Measurements from ENCODE around the gene CLDN6. TPM values are rescaled to one million over a fixed set of nuclear protein-coding genes. Genes with fewer than 3 reads are reported as not detected.

Gene CLDN6
- total and polyA plus RNA-seq, 9 of the 15 experiments (the other 6 are each of a cell fraction or from before 2014, with no cell fraction given), result 0.22 to 0.75 (median 0.38) TPM; not detected in 3

DNA sequence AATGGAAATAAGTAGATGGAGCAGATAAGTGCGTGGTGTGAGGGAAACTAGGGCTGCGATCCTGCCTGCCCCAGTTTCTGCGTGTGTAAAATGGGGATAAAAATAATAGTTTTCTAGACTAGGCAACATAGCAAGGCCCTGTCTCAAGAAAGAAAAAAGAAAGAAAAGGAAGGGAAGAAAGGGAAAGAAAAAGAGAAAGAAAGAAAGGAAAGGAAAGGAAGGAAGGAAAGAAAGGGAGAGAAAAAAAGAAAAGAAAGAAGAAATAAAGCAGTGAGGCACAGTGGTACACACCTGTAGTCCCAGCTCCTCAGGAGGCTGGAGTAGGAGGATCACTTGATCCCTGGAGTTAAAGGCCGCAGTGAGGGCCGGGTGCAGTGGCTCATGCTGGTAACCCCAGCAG, 35.6 kb downstream of the CLDN6 start:
- FAIRE-seq (peak; percentile 32), ATAC-seq (no peak), DNase-seq (ENCODE audit: extremely low read depth in 1 of 4, low spot score in 3 of 4) (no peak)
- intact Hi-C loops (cut with micrococcal nuclease) (loop anchor here (2.0 to 5.0 kb wide), 3 partner anchors 14 to 110 kb away; partner anchors contain the start of gene PAQR4), in situ Hi-C loops (cut with MboI) (no loop called here)
- Histone ChIP-seq H3K79me2 (ENCODE audit: control insufficient read depth, insufficient read depth, low read length) (peaks cover 36% of the 10 kb centered on the region), H3K9me1 (ENCODE audit: control insufficient read depth, insufficient read depth, low read length) (no peaks in the 10 kb centered on the region), H3K4me1 (replicated peaks in 1 of 2; ENCODE audit: control insufficient read depth in 2 of 2, insufficient read depth in 2 of 2, low read length in 2 of 2) (peaks cover 19 to 81% of the 10 kb centered on the region in 2 experiments), H3K9ac (ENCODE audit: insufficient read depth in 1 of 2, low read depth in 2 of 2, low read length in 2 of 2) (peak overlapping the region; percentile 81 to 97; a peak in 3 of 4 replicates), H3K36me3 (ENCODE audit: control insufficient read depth, insufficient read depth, low read length) (peaks cover 21% of the 10 kb centered on the region; the same call in 2 of the 3 replicates), H3K4me3 (no peak overlapping the region), H3K27ac (ENCODE audit: extremely low read depth, low read depth, low read length) (peak overlapping the region; percentile 99), H2AFZ (ENCODE audit: low read depth, low read length) (peak overlapping the region; percentile 48), H3K4me2 (ENCODE audit: insufficient read depth, low read length) (peak overlapping the region; percentile 97), H3K27me3 (ENCODE audit: control insufficient read depth in 2 of 2, insufficient read depth in 2 of 2, low read length in 2 of 2) (no peaks in the 10 kb centered on the region), H4K20me1 (replicated peaks; ENCODE audit: control insufficient read depth, insufficient read depth, low read length) (no peaks in the 10 kb centered on the region), H3K9me3 (replicated peaks; ENCODE audit: control insufficient read depth, insufficient read depth, low read depth, low read length) (no peaks in the 10 kb centered on the region)
- no TSS peak for BruUV-seq (replicated peaks)
- POLR2A ChIA-PET, result interaction anchor here (0.6 to 3.5 kb wide), 7 partner anchors 10 to 49 kb away, joined by 3 to 17 read pairs (median 3); partner anchors contain the start of gene TNFRSF12A
- WGBS (ENCODE audit: insufficient coverage, low coverage, missing lambda C conversion rate), result 16% methylated on average over 5 of the region's 5 CpGs
- CTCF ChIA-PET (ENCODE audit: low intra/inter-chr PET ratio), result interaction anchor here (0.5 kb wide), 1 partner anchor 107 kb away, joined by 6 read pairs; no protein-coding TSS in a partner anchor
- TF ChIP-seq CC2D1A (IDR thresholded peaks at IDR 0.05), result 0 out of 2 replicates have a peak, but pooled peaks have one; percentile 34
- TF ChIP-seq NFATC3 (IDR thresholded peaks at IDR 0.05), result 0 out of 2 replicates have a peak, but pooled peaks have one; percentile 36
- no peak for TF ChIP-seq XRCC5 (IDR thresholded peaks at IDR 0.05; ENCODE audit: low read depth, low read length)
- TF ChIP-seq ZNF239 (CRISPR knock-in tag; IDR thresholded peaks at IDR 0.05), result no peak
- TF ChIP-seq PRMT5 (CRISPR knock-in tag; IDR thresholded peaks at IDR 0.05), result no peak
- TF ChIP-seq, protein P1, sequence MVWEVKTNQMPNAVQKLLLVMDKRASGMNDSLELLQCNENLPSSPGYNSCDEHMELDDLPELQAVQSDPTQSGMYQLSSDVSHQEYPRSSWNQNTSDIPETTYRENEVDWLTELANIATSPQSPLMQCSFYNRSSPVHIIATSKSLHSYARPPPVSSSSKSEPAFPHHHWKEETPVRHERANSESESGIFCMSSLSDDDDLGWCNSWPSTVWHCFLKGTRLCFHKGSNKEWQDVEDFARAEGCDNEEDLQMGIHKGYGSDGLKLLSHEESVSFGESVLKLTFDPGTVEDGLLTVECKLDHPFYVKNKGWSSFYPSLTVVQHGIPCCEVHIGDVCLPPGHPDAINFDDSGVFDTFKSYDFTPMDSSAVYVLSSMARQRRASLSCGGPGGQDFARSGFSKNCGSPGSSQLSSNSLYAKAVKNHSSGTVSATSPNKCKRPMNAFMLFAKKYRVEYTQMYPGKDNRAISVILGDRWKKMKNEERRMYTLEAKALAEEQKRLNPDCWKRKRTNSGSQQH (CRISPR knock-in tag; IDR thresholded peaks at IDR 0.05), result peak; percentile 90; the same call in 1 of the 2 replicates
- TF ChIP-seq, protein P2, sequence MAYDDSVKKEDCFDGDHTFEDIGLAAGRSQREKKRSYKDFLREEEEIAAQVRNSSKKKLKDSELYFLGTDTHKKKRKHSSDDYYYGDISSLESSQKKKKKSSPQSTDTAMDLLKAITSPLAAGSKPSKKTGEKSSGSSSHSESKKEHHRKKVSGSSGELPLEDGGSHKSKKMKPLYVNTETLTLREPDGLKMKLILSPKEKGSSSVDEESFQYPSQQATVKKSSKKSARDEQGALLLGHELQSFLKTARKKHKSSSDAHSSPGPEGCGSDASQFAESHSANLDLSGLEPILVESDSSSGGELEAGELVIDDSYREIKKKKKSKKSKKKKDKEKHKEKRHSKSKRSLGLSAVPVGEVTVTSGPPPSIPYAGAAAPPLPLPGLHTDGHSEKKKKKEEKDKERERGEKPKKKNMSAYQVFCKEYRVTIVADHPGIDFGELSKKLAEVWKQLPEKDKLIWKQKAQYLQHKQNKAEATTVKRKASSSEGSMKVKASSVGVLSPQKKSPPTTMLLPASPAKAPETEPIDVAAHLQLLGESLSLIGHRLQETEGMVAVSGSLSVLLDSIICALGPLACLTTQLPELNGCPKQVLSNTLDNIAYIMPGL (CRISPR knock-in tag; IDR thresholded peaks at IDR 0.05), result no peak
- no peak for TF ChIP-seq WHSC1 (IDR thresholded peaks at IDR 0.05; ENCODE audit: low read length)
- TF ChIP-seq, protein P3, sequence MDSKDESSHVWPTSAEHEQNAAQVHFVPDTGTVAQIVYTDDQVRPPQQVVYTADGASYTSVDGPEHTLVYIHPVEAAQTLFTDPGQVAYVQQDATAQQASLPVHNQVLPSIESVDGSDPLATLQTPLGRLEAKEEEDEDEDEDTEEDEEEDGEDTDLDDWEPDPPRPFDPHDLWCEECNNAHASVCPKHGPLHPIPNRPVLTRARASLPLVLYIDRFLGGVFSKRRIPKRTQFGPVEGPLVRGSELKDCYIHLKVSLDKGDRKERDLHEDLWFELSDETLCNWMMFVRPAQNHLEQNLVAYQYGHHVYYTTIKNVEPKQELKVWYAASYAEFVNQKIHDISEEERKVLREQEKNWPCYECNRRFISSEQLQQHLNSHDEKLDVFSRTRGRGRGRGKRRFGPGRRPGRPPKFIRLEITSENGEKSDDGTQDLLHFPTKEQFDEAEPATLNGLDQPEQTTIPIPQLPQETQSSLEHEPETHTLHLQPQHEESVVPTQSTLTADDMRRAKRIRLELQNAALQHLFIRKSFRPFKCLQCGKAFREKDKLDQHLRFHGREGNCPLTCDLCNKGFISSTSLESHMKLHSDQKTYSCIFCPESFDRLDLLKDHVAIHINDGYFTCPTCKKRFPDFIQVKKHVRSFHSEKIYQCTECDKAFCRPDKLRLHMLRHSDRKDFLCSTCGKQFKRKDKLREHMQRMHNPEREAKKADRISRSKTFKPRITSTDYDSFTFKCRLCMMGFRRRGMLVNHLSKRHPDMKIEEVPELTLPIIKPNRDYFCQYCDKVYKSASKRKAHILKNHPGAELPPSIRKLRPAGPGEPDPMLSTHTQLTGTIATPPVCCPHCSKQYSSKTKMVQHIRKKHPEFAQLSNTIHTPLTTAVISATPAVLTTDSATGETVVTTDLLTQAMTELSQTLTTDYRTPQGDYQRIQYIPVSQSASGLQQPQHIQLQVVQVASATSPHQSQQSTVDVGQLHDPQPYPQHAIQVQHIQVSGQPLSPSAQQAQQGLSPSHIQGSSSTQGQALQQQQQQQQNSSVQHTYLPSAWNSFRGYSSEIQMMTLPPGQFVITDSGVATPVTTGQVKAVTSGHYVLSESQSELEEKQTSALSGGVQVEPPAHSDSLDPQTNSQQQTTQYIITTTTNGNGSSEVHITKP (IDR thresholded peaks at IDR 0.05; ENCODE audit: partially characterized antibody), result no peak
- peak; percentile 39 for TF ChIP-seq ARHGAP35 (IDR thresholded peaks at IDR 0.05; ENCODE audit: partially characterized antibody)
- TF ChIP-seq TAL1 (IDR thresholded peaks at IDR 0.05), result 0 out of 2 replicates have a peak, but pooled peaks have one; percentile 17
- 0 out of 2 replicates have a peak, but pooled peaks have one; percentile 78 for TF ChIP-seq THRAP3 (IDR thresholded peaks at IDR 0.05; ENCODE audit: borderline replicate concordance)
- TF ChIP-seq, protein P4, sequence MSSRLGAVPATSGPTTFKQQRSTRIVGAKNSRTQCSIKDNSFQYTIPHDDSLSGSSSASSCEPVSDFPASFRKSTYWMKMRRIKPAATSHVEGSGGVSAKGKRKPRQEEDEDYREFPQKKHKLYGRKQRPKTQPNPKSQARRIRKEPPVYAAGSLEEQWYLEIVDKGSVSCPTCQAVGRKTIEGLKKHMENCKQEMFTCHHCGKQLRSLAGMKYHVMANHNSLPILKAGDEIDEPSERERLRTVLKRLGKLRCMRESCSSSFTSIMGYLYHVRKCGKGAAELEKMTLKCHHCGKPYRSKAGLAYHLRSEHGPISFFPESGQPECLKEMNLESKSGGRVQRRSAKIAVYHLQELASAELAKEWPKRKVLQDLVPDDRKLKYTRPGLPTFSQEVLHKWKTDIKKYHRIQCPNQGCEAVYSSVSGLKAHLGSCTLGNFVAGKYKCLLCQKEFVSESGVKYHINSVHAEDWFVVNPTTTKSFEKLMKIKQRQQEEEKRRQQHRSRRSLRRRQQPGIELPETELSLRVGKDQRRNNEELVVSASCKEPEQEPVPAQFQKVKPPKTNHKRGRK (tag; IDR thresholded peaks at IDR 0.05), result peak; percentile 96
- no peak for TF ChIP-seq C11orf30 (IDR thresholded peaks at IDR 0.05; ENCODE audit: low read depth)

Measured in K562 (cell line).